Embryonic facial prominence (tissue), 1 donor: ENCODE results near the gene DNAJA3.

Experiments used
- DNase-seq: peaks from one replicate; pipeline ENCODE4 v3.0.0-alpha.2; 2016; ENCODE audit errors: extremely low spot score

Gene DNAJA3

DNA sequence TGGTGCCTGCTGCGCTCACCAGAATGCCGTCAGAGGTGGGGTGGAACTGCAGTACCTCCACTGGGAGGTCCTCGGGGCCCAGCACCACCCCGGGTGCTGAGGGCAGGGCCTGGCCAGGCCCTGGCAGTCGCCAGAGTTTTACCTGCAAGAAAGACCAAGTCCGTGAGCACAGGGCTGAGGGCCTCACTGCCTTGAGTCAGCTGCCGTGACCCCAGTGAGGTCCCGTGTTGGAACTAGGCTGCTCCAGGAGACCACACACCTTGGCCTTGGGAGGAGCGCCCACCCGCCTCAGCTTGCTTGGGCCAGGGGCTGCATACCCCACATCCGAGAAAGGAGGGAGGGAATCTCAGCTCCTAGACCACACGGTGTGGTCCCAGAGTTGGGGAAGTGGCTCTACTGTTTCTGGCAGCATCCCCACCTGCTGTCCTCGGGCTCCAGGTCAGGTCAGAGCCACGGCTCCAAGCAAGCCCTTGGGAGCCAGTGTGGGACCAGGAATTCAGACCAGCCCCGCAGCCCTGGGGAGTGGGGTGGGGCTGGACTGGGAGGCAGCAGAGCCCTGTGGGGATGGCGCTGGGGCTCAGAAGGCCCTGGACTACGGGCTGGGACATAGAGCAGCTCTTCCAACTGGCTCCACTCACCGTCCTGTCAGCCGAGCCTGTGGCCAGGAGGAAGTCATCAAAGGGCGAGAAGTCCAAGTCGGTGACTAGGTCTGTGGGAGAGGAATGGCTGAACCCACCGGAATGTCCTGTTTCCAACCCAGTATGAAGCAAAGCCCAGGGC, 17.9 kb upstream of the DNAJA3 start:
- DNase-seq = no peak

- DNase-seq = no peak
Measured at GRCh38 chr16:4408323-4408690, 17.4 kb upstream of the DNAJA3 start.

DNA sequence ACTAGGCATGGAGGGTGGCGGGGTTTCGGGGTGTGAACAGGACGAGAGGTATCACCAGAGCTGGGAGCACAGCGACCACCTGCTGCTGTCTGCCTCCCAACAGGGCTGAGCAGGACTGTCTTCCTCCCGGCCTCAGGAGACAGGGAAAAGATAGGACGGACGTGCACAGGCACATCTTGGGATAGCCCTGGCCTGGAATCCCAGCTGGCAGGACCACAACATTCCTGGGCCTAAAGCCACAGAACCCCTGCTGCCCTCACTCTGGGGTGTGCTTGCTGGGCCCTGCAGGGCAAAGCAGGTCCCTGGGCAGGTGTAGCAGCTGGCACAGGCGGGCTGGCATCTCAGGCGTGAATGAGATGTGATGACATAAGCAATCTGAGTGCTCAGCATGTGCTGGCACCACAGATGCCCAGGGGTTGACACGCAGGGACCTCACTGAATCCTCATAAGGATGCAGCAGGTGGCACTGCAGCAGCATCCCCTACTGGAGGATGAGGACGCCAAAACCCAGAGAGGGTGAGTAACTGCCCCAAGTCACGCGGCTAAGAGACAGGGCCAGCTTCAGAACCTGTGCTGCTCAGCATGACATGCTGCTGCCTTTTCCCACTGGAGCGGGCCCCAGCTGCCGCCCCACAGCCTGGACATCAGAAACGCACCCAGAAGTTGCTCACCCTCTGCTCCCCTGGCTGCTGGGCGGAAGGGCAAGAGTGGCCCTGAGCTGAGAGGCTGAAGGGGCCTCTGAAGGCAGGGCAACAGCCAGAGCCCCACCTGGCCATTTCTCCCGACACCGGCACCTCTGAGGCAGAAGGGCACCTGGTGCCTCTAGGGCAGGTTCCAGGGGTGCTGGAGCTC, 16.4 kb upstream of the DNAJA3 start:
- DNase-seq = no peak

- DNase-seq = no peak
Measured at GRCh38 chr16:4410335-4411075, 15.2 kb upstream of the DNAJA3 start.

- no peak for DNase-seq
Measured at GRCh38 chr16:4411684-4412083, 14.0 kb upstream of the DNAJA3 start.

DNA sequence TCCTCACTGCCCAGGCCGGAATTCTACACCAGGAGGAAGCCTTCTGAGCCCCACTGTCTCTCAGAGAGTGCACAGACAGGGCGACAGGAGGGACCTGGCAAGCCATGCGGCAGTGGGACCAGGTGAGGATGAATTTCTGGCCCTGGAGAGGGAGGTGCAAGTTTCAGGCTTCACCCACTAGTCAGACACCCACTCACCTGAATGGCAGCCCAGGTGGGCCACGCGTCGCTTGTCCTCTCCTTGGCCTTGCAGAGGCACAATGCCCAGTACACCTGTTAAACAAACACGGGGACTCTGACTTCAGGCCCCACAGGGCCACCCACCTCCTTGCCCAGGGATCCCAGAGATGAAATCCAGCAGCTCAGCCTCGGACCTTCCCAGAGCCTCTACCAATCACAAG, 13.5 kb upstream of the DNAJA3 start:
- DNase-seq = no peak

GRCh38 chr16:4412854-4413253, 12.8 kb upstream of the DNAJA3 start:
- no peak for DNase-seq

DNA sequence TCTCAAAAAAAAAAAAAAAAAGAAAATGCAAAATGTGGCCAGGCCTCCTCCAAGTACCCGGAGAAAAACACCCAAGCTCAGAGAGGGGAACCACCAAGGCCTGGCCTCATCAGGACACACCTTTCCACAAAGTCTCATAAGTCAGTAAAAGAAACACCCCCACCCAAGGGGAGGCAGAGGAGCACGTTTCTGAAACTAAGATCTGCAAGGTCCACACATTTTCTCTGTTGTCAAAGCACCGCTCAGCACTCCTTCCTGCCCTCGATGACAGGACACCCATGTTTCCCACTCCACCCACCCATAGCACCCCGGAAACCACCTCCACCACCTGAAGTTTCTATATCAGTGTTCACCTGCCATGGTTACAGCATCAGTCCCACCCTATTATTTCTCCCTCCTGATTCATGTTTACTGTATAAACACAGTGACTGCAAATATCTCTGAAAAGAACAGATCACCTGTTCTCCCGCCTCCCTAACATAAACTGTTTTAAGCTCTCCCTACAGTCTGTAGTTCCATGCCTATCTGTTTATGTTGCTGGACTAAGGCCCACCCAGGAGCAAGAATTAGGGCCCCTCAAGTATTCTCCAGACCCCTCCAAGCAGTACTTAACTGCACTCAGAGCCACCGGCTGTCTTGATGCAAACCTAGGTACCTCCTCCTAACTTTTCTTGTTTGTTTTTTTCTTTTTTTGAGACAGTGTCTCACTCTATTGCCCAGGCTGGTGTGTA, 11.3 kb upstream of the DNAJA3 start:
- no peak for DNase-seq

GRCh38 chr16:4415538-4416199, 10.0 kb upstream of the DNAJA3 start:
- no peak for DNase-seq

GRCh38 chr16:4416200-4417032, 9.3 kb upstream of the DNAJA3 start, which contains the start of gene CORO7:
TSS of gene CORO7 (minus strand) at chr16:4416596. CDS start at chr16:4416518, 78 bp downstream.
- DNase-seq = peak; percentile 84

- no peak for DNase-seq
Measured at GRCh38 chr16:4419402-4419959, 6.2 kb upstream of the DNAJA3 start.

- DNase-seq = no peak
Measured at GRCh38 chr16:4420505-4421105, 5.1 kb upstream of the DNAJA3 start.

DNA sequence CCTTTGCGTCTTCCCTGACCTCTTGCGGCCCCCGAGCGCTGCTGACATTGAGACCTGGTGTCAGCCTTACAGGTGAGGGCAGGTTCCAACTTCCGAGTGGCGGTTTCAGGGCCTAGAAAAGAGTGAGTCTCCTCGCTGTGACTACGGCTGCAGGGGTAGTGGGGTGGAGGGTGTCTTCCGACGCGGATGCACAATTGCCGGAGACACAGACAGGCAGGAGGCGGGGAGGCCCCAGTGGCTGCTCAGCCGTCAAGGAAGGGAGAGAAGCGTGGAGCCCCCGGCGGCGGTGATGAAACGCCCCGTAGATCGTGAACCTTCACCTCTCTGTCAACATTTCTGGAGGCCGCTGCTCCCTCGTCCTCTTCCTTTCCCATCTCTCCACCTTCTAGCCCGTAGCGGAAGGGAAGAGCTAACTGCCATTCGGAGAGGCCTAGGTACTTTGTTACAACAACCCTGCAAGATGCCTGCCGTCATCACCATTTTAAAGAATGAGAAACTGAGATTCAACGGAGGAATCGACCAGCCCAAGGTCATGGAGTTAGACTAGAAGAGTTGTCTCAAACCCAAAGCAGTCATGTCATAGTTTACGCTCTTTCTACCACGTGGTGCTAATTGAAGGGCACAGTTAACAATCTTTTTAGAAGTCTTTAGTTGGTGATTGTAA, 485 bp downstream of the DNAJA3 start:
- DNase-seq = no peak

DNA sequence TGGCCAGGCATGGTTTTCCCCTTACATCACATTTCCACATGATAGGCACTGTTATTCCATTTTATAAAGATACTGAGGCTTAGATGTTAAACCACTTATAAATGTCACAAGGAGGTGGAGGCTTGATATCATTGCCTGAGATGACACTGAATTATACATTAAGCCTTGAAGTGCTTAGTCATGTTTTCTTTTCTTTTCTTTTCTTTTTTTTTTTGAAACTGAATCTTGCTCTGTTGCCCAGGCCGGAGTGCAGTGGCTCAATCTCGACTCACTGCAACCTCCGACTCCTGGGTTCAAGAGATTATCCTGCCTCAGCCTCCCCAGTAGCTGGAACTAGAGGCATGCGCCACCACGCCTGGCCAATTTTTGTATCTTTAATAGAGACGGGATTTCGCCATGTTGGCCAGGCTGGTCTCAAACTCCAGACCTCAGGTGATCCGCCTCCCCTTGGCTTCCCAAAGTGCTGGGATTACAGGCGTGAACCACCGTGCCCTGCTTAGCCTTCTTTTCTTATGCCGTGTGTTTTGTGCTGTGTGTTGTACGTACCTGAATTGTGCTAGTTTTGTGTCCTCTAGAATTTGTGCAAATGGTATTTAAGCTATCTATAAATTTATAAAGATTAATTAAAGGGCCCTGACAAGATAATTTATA, 1.2 kb downstream of the DNAJA3 start:
- no peak for DNase-seq

DNA sequence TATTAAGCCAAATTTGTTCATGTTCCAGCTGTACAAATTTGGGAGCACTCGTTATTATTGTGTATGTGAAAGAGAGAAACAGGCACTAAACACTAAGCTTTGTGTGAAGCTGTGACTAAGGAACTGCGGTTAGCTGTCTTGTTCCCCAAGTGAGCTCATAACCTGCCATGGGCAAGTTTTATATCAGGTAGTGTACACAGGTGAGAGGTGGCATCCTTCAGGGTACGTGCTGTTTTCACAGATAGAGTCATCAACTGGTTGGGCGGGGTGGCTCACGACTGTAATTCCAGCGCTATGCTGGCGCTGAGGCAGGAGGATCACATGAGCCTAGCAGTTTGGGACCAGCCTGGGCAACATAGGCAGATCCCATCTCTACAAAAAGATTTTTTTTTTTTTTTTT, 2.8 kb downstream of the DNAJA3 start:
- no peak for DNase-seq

- no peak for DNase-seq
Measured at GRCh38 chr16:4431023-4431422, 5.4 kb downstream of the DNAJA3 start.

GRCh38 chr16:4433228-4433627, 7.6 kb downstream of the DNAJA3 start:
- no peak for DNase-seq
